ENCODE results near the gene NOL12.

NOL12 gene

DNA sequence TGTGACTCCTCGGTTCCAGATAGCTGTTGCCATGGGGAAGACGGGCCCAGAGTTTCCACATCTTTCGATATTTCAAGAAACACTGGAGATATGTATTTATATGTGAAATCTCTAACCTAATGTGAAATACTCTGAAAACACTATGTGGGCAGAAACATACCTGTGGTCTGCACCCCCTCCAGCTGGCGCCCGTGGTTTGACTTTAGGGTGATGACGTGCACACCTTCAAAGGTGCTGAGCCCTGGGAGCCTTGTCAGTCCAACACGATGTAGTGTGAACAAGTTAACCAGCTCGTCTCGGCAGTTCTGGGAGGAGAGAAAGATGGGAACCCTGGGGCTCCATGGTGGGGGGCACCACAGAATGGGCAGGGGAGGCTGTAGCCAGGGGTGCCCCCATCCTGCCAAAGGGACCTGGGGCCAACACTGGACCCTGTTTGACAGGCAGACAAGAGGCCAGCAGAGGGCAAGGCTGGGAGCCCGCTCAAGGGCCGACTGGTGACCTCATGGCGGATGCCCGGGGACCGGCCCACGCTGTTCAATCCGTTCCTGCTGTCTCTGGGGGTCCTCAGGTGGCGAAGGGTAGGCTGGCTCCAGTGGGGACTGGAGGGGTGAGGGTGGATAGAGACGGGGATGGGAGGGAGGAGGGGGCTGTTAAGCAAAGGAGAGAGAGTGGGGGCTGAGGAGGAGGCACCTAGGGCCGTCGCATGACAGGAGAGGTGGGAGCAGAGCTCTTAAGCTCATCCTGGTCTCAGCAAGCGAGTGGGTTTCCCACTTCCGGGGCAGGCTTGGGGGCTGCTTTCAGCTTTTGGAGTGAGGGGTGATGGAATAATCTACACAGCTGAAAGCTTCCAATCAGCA is 54.5 kb downstream of the NOL12 start:
- TF ChIP-seq POLR2AphosphoS5 (IDR thresholded peaks at IDR 0.05; ENCODE audit: low read depth) (no peak), SPI1 (IDR thresholded peaks at IDR 0.05; ENCODE audit: borderline replicate concordance, low read depth) (no peak), GABPA (IDR thresholded peaks at IDR 0.05; ENCODE audit: low read depth) (no peak)
- TF ChIP-seq, protein P1, sequence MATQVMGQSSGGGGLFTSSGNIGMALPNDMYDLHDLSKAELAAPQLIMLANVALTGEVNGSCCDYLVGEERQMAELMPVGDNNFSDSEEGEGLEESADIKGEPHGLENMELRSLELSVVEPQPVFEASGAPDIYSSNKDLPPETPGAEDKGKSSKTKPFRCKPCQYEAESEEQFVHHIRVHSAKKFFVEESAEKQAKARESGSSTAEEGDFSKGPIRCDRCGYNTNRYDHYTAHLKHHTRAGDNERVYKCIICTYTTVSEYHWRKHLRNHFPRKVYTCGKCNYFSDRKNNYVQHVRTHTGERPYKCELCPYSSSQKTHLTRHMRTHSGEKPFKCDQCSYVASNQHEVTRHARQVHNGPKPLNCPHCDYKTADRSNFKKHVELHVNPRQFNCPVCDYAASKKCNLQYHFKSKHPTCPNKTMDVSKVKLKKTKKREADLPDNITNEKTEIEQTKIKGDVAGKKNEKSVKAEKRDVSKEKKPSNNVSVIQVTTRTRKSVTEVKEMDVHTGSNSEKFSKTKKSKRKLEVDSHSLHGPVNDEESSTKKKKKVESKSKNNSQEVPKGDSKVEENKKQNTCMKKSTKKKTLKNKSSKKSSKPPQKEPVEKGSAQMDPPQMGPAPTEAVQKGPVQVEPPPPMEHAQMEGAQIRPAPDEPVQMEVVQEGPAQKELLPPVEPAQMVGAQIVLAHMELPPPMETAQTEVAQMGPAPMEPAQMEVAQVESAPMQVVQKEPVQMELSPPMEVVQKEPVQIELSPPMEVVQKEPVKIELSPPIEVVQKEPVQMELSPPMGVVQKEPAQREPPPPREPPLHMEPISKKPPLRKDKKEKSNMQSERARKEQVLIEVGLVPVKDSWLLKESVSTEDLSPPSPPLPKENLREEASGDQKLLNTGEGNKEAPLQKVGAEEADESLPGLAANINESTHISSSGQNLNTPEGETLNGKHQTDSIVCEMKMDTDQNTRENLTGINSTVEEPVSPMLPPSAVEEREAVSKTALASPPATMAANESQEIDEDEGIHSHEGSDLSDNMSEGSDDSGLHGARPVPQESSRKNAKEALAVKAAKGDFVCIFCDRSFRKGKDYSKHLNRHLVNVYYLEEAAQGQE (IDR thresholded peaks at IDR 0.05; ENCODE audit: insufficient replicate concordance, low read depth), result no peak
- TF ChIP-seq, protein P2, sequence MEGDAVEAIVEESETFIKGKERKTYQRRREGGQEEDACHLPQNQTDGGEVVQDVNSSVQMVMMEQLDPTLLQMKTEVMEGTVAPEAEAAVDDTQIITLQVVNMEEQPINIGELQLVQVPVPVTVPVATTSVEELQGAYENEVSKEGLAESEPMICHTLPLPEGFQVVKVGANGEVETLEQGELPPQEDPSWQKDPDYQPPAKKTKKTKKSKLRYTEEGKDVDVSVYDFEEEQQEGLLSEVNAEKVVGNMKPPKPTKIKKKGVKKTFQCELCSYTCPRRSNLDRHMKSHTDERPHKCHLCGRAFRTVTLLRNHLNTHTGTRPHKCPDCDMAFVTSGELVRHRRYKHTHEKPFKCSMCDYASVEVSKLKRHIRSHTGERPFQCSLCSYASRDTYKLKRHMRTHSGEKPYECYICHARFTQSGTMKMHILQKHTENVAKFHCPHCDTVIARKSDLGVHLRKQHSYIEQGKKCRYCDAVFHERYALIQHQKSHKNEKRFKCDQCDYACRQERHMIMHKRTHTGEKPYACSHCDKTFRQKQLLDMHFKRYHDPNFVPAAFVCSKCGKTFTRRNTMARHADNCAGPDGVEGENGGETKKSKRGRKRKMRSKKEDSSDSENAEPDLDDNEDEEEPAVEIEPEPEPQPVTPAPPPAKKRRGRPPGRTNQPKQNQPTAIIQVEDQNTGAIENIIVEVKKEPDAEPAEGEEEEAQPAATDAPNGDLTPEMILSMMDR (IDR thresholded peaks at IDR 0.05; ENCODE audit: insufficient read depth, low read length), result no peak
- Histone ChIP-seq H3K27ac (replicated peaks) (peak overlapping the region; percentile 83), H3K4me3 (replicated peaks; ENCODE audit: insufficient read depth, low read length) (no peak overlapping the region), H3K27me3 (ENCODE audit: insufficient read depth, poor library complexity, severe bottlenecking) (no peaks in the 10 kb centered on the region)
- no peak for DNase-seq (ENCODE audit: low read depth in 1 of 2, low spot score in 1 of 2)

DNA sequence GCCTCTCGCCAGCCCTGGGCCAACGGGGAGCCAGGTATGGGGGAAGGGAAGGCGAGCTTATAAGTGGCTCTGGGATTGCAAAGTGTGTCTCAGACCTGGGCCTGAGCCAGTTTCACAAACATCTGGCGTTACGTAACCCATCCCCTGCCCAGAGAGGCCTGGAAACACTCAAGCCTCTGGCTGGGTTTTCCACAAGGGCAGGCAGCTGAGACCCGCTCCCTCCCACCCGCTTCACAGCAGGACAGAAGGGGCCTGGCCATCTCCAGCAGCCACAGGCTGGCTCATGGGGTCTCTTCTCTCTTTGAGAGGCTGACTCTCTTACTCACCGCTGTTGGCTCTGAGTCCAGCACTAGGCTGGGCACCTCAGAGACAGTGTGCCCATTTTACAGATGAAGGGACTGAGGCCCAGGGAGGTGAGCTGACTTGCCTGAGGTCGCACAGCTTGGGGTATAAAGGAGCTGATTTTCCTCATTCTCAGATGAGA is 55.2 kb downstream of the NOL12 start:
- Histone ChIP-seq H3K27me3 (ENCODE audit: insufficient read depth, poor library complexity, severe bottlenecking) (no peaks in the 10 kb centered on the region), H3K4me3 (replicated peaks; ENCODE audit: insufficient read depth, low read length) (no peak overlapping the region), H3K27ac (replicated peaks) (peak overlapping the region; percentile 83)
- DNase-seq (ENCODE audit: low read depth in 1 of 2, low spot score in 1 of 2), result peak; percentile 96 to 97
- TF ChIP-seq SPI1 (IDR thresholded peaks at IDR 0.05; ENCODE audit: borderline replicate concordance, low read depth) (no peak), GABPA (IDR thresholded peaks at IDR 0.05; ENCODE audit: low read depth) (no peak), POLR2AphosphoS5 (IDR thresholded peaks at IDR 0.05; ENCODE audit: low read depth) (peak; percentile 74)
- TF ChIP-seq, protein P2 (IDR thresholded peaks at IDR 0.05; ENCODE audit: insufficient read depth, low read length), result no peak
- TF ChIP-seq, protein P1 (IDR thresholded peaks at IDR 0.05; ENCODE audit: insufficient replicate concordance, low read depth), result no peak

DNA sequence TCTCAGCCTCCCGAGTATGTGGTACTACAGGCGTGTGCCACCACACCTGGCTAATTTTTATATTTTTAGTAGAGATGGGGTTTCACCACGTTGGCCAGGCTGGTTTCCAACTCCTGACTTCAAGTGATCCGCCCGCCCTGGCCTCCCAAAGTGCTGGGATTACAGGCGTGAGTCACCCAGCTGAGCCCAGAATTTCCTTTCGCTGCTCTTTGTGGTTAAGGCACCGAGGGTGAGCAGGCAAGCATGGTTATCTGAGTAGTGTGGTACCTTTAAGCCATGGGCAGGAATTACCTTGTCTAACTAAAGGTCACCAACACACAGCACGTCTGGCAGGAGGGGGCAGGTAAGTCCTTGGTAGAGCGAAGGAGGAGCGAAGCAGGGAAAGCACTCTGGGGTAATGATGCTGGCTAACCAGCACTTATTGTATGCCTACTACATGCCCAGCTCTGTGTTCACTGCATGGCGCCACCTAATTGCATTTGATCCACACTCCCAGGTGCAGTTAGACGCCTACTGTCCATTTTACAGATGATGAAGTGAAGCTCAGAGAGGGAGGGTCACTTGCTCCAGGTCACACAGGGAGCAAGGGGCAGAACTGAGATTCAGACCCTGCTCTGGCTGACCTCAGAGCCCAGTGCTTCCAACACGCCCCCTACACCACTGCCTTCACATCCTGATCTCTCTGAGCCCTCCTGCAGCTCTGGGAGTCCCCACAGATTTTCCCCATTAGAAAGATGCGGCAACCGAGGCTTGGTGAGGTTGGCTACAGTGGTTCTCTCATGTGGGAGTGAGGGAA is 56.4 kb downstream of the NOL12 start:
- TF ChIP-seq, protein P2 (IDR thresholded peaks at IDR 0.05; ENCODE audit: insufficient read depth, low read length), result no peak
- TF ChIP-seq GABPA (IDR thresholded peaks at IDR 0.05; ENCODE audit: low read depth), result no peak
- TF ChIP-seq, protein P1 (IDR thresholded peaks at IDR 0.05; ENCODE audit: insufficient replicate concordance, low read depth), result no peak
- TF ChIP-seq SPI1 (IDR thresholded peaks at IDR 0.05; ENCODE audit: borderline replicate concordance, low read depth), result no peak
- DNase-seq (ENCODE audit: low read depth in 1 of 2, low spot score in 1 of 2), result peak in 1 of 2 experiments; percentile 69
- Histone ChIP-seq H3K27me3 (ENCODE audit: insufficient read depth, poor library complexity, severe bottlenecking) (no peaks in the 10 kb centered on the region), H3K4me3 (replicated peaks; ENCODE audit: insufficient read depth, low read length) (no peak overlapping the region), H3K27ac (replicated peaks) (peak overlapping the region; percentile 83)
